HG03575 (cell line): ENCODE measurements around the gene OR8J1.
"Not testable (repeated sequence)": the region's sequence is repeated elsewhere in the genome, so short reads cannot be mapped to it uniquely, and the experiment has no call there.

Experiments
- ATAC-seq: cut with Tn5 transposase; IDR thresholded peaks from one replicate; pipeline ENCODE4 v1.9.1; 2021; ENCODE audit not compliant: unreplicated experiment, insufficient number of reproducible peaks, low FRiP score; ENCODE audit errors: extremely low read depth

Gene OR8J1

GRCh38 chr11:56353991-56354390, at the start of gene OR8J1:
Gene OR8J1, plus strand, starts transcription at chr11:56354291. Its CDS starts 5,956 bp downstream, at chr11:56360247.
- ATAC-seq: no peak

- no peak for ATAC-seq
Measured at GRCh38 chr11:56307836-56308235, 46.3 kb upstream of the OR8J1 start.

GRCh38 chr11:56314844-56315243, 39.2 kb upstream of the OR8J1 start, which contains the start of gene OR8K3:
Gene OR8K3, plus strand, starts transcription at chr11:56315144. Its CDS starts 3,163 bp downstream, at chr11:56318307.
- no peak for ATAC-seq

- ATAC-seq: no peak
Measured at GRCh38 chr11:56331861-56332491, 22.1 kb upstream of the OR8J1 start.

- ATAC-seq: no peak
Measured at GRCh38 chr11:56333156-56333555, 20.9 kb upstream of the OR8J1 start.

GRCh38 chr11:56340289-56340688, 13.8 kb upstream of the OR8J1 start:
- no peak for ATAC-seq

- ATAC-seq: no peak
Measured at GRCh38 chr11:56345739-56346138, 8.4 kb upstream of the OR8J1 start, which contains the start of gene OR8K1. Gene OR8K1, plus strand, starts transcription at chr11:56346039. Its CDS starts 0 bp downstream, at chr11:56346039.

GRCh38 chr11:56375324-56375723, 21.2 kb downstream of the OR8J1 start, which contains the start of gene OR8U1:
Gene OR8U1, plus strand, starts transcription at chr11:56375624. Its CDS starts 0 bp downstream, at chr11:56375624.
- no peak for ATAC-seq

GRCh38 chr11:56380120-56380519, 26.0 kb downstream of the OR8J1 start:
- no peak for ATAC-seq

- no peak for ATAC-seq
Measured at GRCh38 chr11:56394381-56394780, 40.3 kb downstream of the OR8J1 start.

GRCh38 chr11:56396047-56396446, 42.0 kb downstream of the OR8J1 start:
- no peak for ATAC-seq

- not testable (repeated sequence) for ATAC-seq
Measured at GRCh38 chr11:56401858-56402461, 47.9 kb downstream of the OR8J1 start.

- no peak for ATAC-seq
Measured at GRCh38 chr11:56404393-56404792, 50.3 kb downstream of the OR8J1 start.

- ATAC-seq: no peak
Measured at GRCh38 chr11:56410801-56411200, 56.7 kb downstream of the OR8J1 start.
